Stimulated activated effector memory CD8-positive, alpha-beta T cell treated with anti-CD3 and anti-CD28 coated beads, Interleukin-12 subunit alpha, Interleukin-12 subunit beta, amount 100 ng/mL, for 72 hours (primary cell): ENCODE measurements around the gene TNFRSF25.

Source experiments
- ATAC-seq: fragments of 150-1000 bp; cut with Tn5 transposase; 2 replicates; pipeline ENCODE4 v1.10.0; 2021
- DNase-seq, 2 donors: peaks; one replicate each; pipeline ENCODE4 v3.0.0; 2021 to 2022; ENCODE audit warnings: low spot score in 2 of 2
- H3K27ac Mint-ChIP-seq: one replicate; pipeline ENCODE4 v1.8.0; 2022; ENCODE audit warnings: mild to moderate bottlenecking, mixed read lengths
- H3K36me3 Mint-ChIP-seq: one replicate; pipeline ENCODE4 v1.8.0; 2022; ENCODE audit warnings: mild to moderate bottlenecking, mixed read lengths
- H3K4me1 Mint-ChIP-seq: one replicate; pipeline ENCODE4 v1.8.0; 2022; ENCODE audit warnings: mixed read lengths
- H3K4me3 Mint-ChIP-seq: one replicate; pipeline ENCODE4 v1.8.0; 2022; ENCODE audit warnings: mild to moderate bottlenecking, mixed read lengths
- H3K9me3 Mint-ChIP-seq: one replicate; pipeline ENCODE4 v1.8.0; 2022; ENCODE audit warnings: mixed read lengths

TNFRSF25 gene

GRCh38 chr1:6471086-6471969 is 5.4 kb upstream of the TNFRSF25 start:
- DNase-seq (no peak), ATAC-seq (no peak)
- H3K36me3 Mint-ChIP-seq = no peaks in the 10 kb centered on the region
- H3K27ac Mint-ChIP-seq = no peak overlapping the region
- H3K9me3 Mint-ChIP-seq = no peaks in the 10 kb centered on the region
- H3K4me3 Mint-ChIP-seq = no peak overlapping the region
- H3K4me1 Mint-ChIP-seq = peaks cover 20% of the 10 kb centered on the region

- DNase-seq (no peak), ATAC-seq (no peak)
- Mint-ChIP-seq H3K4me3 (no peak overlapping the region), H3K9me3 (no peaks in the 10 kb centered on the region), H3K27ac (no peak overlapping the region), H3K4me1 (peaks cover 13% of the 10 kb centered on the region), H3K36me3 (peaks cover 2% of the 10 kb centered on the region)
Measured at GRCh38 chr1:6470132-6471085, 4.4 kb upstream of the TNFRSF25 start.

GRCh38 chr1:6468729-6469461 is 2.9 kb upstream of the TNFRSF25 start:
- Mint-ChIP-seq H3K36me3 (peaks cover 13% of the 10 kb centered on the region), H3K9me3 (no peaks in the 10 kb centered on the region), H3K27ac (peak overlapping the region; percentile 43), H3K4me1 (peaks cover 20% of the 10 kb centered on the region), H3K4me3 (no peak overlapping the region)
- ATAC-seq (no peak), DNase-seq (no peak)

GRCh38 chr1:6467744-6468688 is 2.0 kb upstream of the TNFRSF25 start:
- Mint-ChIP-seq H3K27ac (no peak overlapping the region), H3K4me3 (no peak overlapping the region)
- ATAC-seq = no peak

GRCh38 chr1:6467224-6467623 is 1.3 kb upstream of the TNFRSF25 start:
- peaks cover 31% of the 10 kb centered on the region for H3K4me1 Mint-ChIP-seq

More at GRCh38 chr1:6467744-6468688, 2.0 kb upstream of the TNFRSF25 start:
- H3K4me1 Mint-ChIP-seq = peaks cover 24% of the 10 kb centered on the region
- H3K36me3 Mint-ChIP-seq = peaks cover 18% of the 10 kb centered on the region
- DNase-seq = no peak
- no peaks in the 10 kb centered on the region for H3K9me3 Mint-ChIP-seq

GRCh38 chr1:6466751-6467150 is 778 bp upstream of the TNFRSF25 start:
- peaks cover 36% of the 10 kb centered on the region for H3K4me1 Mint-ChIP-seq
- DNase-seq = no peak
- H3K36me3 Mint-ChIP-seq = peaks cover 31% of the 10 kb centered on the region
- H3K9me3 Mint-ChIP-seq = no peaks in the 10 kb centered on the region
- ATAC-seq = no peak
- H3K4me3 Mint-ChIP-seq = peak overlapping the region; percentile 97
- H3K27ac Mint-ChIP-seq = peak overlapping the region; percentile 72

More at GRCh38 chr1:6467224-6467623, 1.3 kb upstream of the TNFRSF25 start:
- H3K27ac Mint-ChIP-seq = peak overlapping the region; percentile 72
- H3K9me3 Mint-ChIP-seq = no peaks in the 10 kb centered on the region
- ATAC-seq = no peak
- H3K4me3 Mint-ChIP-seq = peak overlapping the region; percentile 97
- peaks cover 26% of the 10 kb centered on the region for H3K36me3 Mint-ChIP-seq
- no peak for DNase-seq

- DNase-seq (no peak), ATAC-seq (peak; percentile 38)
- Mint-ChIP-seq H3K4me3 (peak overlapping the region; percentile 97), H3K36me3 (peaks cover 43% of the 10 kb centered on the region), H3K9me3 (no peaks in the 10 kb centered on the region), H3K4me1 (peaks cover 48% of the 10 kb centered on the region), H3K27ac (peak overlapping the region; percentile 92)
Measured at GRCh38 chr1:6465461-6466005, 440 bp downstream of the TNFRSF25 start.

DNA sequence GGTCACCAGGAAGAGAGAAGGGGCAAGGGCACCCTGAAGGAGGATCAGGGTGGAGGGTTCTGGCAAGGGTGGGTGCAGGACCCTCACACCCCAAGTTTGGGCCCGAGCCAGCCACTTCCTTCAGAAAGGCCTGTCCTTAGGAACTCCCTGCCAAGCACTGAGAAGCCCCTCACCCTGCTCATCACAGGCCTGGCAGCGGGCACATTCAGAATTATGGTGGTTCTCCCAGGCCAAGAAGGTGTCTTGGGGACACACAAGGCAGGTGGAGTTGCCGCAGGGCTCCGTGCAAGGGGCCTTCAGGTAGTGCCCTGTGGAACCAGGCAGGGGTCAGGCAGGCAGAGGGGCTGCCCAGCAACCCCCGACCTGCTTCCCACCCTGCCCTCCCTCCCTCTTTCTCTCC is 1.1 kb downstream of the TNFRSF25 start:
- Mint-ChIP-seq H3K4me3 (peak overlapping the region; percentile 97), H3K36me3 (peaks cover 48% of the 10 kb centered on the region), H3K4me1 (peaks cover 54% of the 10 kb centered on the region), H3K9me3 (no peaks in the 10 kb centered on the region), H3K27ac (peak overlapping the region; percentile 92)
- ATAC-seq (no peak), DNase-seq (no peak)

GRCh38 chr1:6464514-6464836 is 1.5 kb downstream of the TNFRSF25 start:
- H3K4me3 Mint-ChIP-seq = peak overlapping the region; percentile 97
- DNase-seq = no peak
- H3K4me1 Mint-ChIP-seq = peaks cover 58% of the 10 kb centered on the region
- peaks cover 48% of the 10 kb centered on the region for H3K36me3 Mint-ChIP-seq
- H3K27ac Mint-ChIP-seq = peak overlapping the region; percentile 92
- peak; percentile 31 for ATAC-seq
- no peaks in the 10 kb centered on the region for H3K9me3 Mint-ChIP-seq

DNA sequence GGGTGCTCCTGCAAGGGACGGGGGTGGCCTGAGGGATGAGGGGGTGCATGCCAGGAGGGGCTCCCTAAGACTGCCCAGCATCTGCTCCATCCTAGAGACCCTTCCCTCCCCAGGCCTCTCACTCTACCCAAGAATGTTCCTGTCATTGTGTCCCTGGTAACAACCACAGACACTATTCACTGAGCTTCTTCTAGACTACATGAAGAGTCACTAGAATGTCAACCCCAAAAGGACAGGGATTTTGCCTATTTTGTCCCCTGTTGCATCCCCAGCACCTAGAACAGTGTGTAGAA is 2.9 kb downstream of the TNFRSF25 start:
- Mint-ChIP-seq H3K4me3 (peak overlapping the region; percentile 75), H3K27ac (peak overlapping the region; percentile 96), H3K36me3 (peaks cover 48% of the 10 kb centered on the region), H3K4me1 (peaks cover 62% of the 10 kb centered on the region), H3K9me3 (no peaks in the 10 kb centered on the region)
- DNase-seq (no peak), ATAC-seq (no peak)

- DNase-seq (no peak), ATAC-seq (no peak)
- Mint-ChIP-seq H3K4me1 (peaks cover 61% of the 10 kb centered on the region), H3K9me3 (no peaks in the 10 kb centered on the region), H3K27ac (peak overlapping the region; percentile 96), H3K4me3 (peak overlapping the region; percentile 75), H3K36me3 (peaks cover 48% of the 10 kb centered on the region)
Measured at GRCh38 chr1:6462412-6463119, 3.4 kb downstream of the TNFRSF25 start.

- Mint-ChIP-seq H3K27ac (peak overlapping the region; percentile 96), H3K4me3 (peak overlapping the region; percentile 75), H3K4me1 (peaks cover 61% of the 10 kb centered on the region), H3K9me3 (no peaks in the 10 kb centered on the region), H3K36me3 (peaks cover 48% of the 10 kb centered on the region)
- peak; percentile 40 for ATAC-seq
- DNase-seq = no peak
Measured at GRCh38 chr1:6461538-6462411, 4.2 kb downstream of the TNFRSF25 start.

- H3K27ac Mint-ChIP-seq = peak overlapping the region; percentile 96
- H3K36me3 Mint-ChIP-seq = peaks cover 48% of the 10 kb centered on the region
- H3K9me3 Mint-ChIP-seq = no peaks in the 10 kb centered on the region
- peaks cover 63% of the 10 kb centered on the region for H3K4me1 Mint-ChIP-seq
- peak overlapping the region; percentile 75 for H3K4me3 Mint-ChIP-seq
- ATAC-seq (no peak), DNase-seq (no peak)
Measured at GRCh38 chr1:6461051-6461530, 4.9 kb downstream of the TNFRSF25 start.
